PC-3 (cell line): ENCODE data around the gene TNC. TPM values are rescaled to one million over a fixed set of nuclear protein-coding genes. Genes with fewer than 3 reads are reported as not detected.

ENCODE experiments used
- ATAC-seq: fragments of 200-7000 bp; cut with Tn5 transposase; 2 replicates; pipeline ENCODE4 v1.9.1; 2020; ENCODE audit warnings: mild to moderate bottlenecking, moderate library complexity
- BruUV-seq: library from RNA; stranded (reverse); fragments of 400-500 nt; replicated peaks from 2 replicates; lab custom pipeline; 2021; lab: Mats Ljungman, UMichigan
- CTCF ChIA-PET: fragments of 300-600 bp; sonication (Branson Sonifier 250); formaldehyde crosslinking; loops from one replicate; lab custom pipeline; 2022; ENCODE audit warnings: antibody characterized with exemption; lab: Charles Lee
- POLR2A ChIA-PET: fragments of 300-600 bp; sonication (Branson Sonifier 250); formaldehyde crosslinking; loops from one replicate; lab custom pipeline; 2022; ENCODE audit warnings: antibody characterized with exemption; ENCODE audit not compliant: unreplicated experiment; lab: Charles Lee
- DNase-seq: peaks from one replicate; pipeline ENCODE4 v3.0.0-alpha.2; 2015
- H2AFZ ChIP-seq: fragments of 300-600 bp; sonication (generic); 2 replicates; pipeline ENCODE4 v1.6.0; 2016; ENCODE audit warnings: antibody characterized with exemption, low read length
- H3F3A ChIP-seq: fragments of 300-600 bp; sonication (generic); one replicate; pipeline ENCODE4 v1.6.0; 2017; ENCODE audit warnings: antibody characterized with exemption, low read length, control low read depth, mild to moderate bottlenecking; ENCODE audit not compliant: unreplicated experiment
- H3K27ac ChIP-seq: fragments of 300-600 bp; sonication (generic); 2 replicates; pipeline ENCODE4 v1.5.1; 2016; ENCODE audit warnings: mild to moderate bottlenecking, low read length
- H3K27me3 ChIP-seq: fragments of 300-600 bp; sonication (generic); 2 replicates; pipeline ENCODE4 v1.6.1; 2016; ENCODE audit warnings: low read length, mixed read lengths
- H3K36me3 ChIP-seq: fragments of 300-600 bp; sonication (generic); 2 replicates; pipeline ENCODE4 v1.6.1; 2016; ENCODE audit warnings: low read depth, mixed run types, low read length, mixed read lengths
- H3K4me1 ChIP-seq: fragments of 300-600 bp; sonication (generic); 2 replicates; pipeline ENCODE4 v1.5.1; 2016; ENCODE audit warnings: low read length; ENCODE audit not compliant: insufficient read depth
- H3K4me2 ChIP-seq: fragments of 300-600 bp; sonication (generic); 2 replicates; pipeline ENCODE4 v1.6.0; 2016; ENCODE audit warnings: low read length
- H3K4me3 ChIP-seq: fragments of 300-600 bp; sonication (generic); 2 replicates; pipeline ENCODE4 v1.5.1; 2016; ENCODE audit warnings: mild to moderate bottlenecking, low read length, mixed read lengths
- H3K79me2 ChIP-seq: fragments of 300-600 bp; sonication (generic); 2 replicates; pipeline ENCODE4 v1.6.1; 2017; ENCODE audit warnings: low read length, mixed read lengths
- H3K9ac ChIP-seq: fragments of 300-600 bp; sonication (generic); 2 replicates; pipeline ENCODE4 v1.6.0; 2016; ENCODE audit warnings: mild to moderate bottlenecking, low read length
- H3K9me2 ChIP-seq: fragments of 300-600 bp; sonication (generic); replicated peaks from 2 replicates; pipeline ENCODE4 v1.6.1; 2016; ENCODE audit warnings: mixed run types, low read length, mixed read lengths
- H3K9me3 ChIP-seq: fragments of 300-600 bp; sonication (generic); 2 replicates; pipeline ENCODE4 v1.6.1; 2016; ENCODE audit warnings: low read length, mixed read lengths
- H4K20me1 ChIP-seq: fragments of 300-600 bp; sonication (generic); 2 replicates; pipeline ENCODE4 v1.6.1; 2016; ENCODE audit warnings: low read length, mixed read lengths
- CTCF ChIP-seq: fragments of 300-600 bp; sonication (generic); conservative IDR thresholded peaks from 2 replicates; pipeline ENCODE4 v1.5.1; 2017; ENCODE audit warnings: antibody characterized with exemption, low read depth, mild to moderate bottlenecking, low read length
- EZH2 ChIP-seq: fragments of 300-600 bp; sonication (generic); IDR thresholded peaks from one replicate; pipeline ENCODE4 v1.6.1; 2017; ENCODE audit warnings: antibody characterized with exemption, mild to moderate bottlenecking, low read length; ENCODE audit not compliant: unreplicated experiment
- EZH2phosphoT487 ChIP-seq: fragments of 300-600 bp; sonication (generic); IDR thresholded peaks from 2 replicates; pipeline ENCODE4 v1.6.1; 2018; ENCODE audit warnings: mild to moderate bottlenecking, antibody characterized with exemption, low read length, borderline replicate concordance
- intact Hi-C: fragments of 100-400 bp; cut with micrococcal nuclease; formaldehyde crosslinking; loops from 2 replicates; pipeline ENCODE4 v1.9.0; 2023
- total RNA-seq: library from RNA; depleted of rRNA; stranded (reverse); fragments of >200 nt; gene quantifications from 2 replicates; pipeline ENCODE4 v1.2.3, GENCODE V29; 2014

The TNC gene
- total RNA-seq, 1 experiment from 2014 or later = 60.1 TPM

DNA sequence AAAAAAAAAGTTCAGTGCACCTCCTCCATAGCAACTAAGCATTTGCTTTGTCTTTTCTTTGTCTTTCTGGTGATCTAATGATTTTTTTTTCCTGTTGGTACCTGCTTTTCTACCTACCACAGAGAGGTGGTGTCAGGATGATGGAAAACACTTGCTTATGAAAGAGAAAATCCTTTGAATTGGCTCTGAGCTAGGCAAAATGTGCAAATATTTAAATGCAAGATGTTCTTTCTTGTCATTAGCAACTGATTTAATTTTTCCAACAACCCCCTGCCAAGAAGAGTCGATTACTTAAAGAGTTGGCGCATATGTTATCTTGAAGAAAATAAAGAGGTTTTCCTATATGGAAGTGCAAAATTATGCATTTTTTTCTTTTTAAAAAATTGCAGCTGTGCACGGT is 37.7 kb downstream of the TNC start:
- H3K27ac ChIP-seq = no peak overlapping the region
- H3K9ac ChIP-seq = no peak overlapping the region
- DNase-seq = no peak
- H4K20me1 ChIP-seq = no peaks in the 10 kb centered on the region
- CTCF ChIA-PET = no interaction called here
- no peaks in the 10 kb centered on the region for H3K79me2 ChIP-seq
- no peak for ATAC-seq
- BruUV-seq = no TSS peak
- H3F3A ChIP-seq = no peaks in the 10 kb centered on the region
- 0 out of 2 replicates have a peak, but pooled peaks cover 4% of the 10 kb centered on the region for H3K4me1 ChIP-seq
- TF ChIP-seq EZH2 (no peak), EZH2phosphoT487 (no peak), CTCF (no peak)
- H3K9me2 ChIP-seq = no peaks in the 10 kb centered on the region
- H3K36me3 ChIP-seq = 0 out of 2 replicates have a peak, but pooled peaks cover 7% of the 10 kb centered on the region
- H3K4me2 ChIP-seq = no peak overlapping the region
- no peaks in the 10 kb centered on the region for H3K27me3 ChIP-seq
- intact Hi-C loops = no loop called here
- no peaks in the 10 kb centered on the region for H3K9me3 ChIP-seq
- POLR2A ChIA-PET = no interaction called here
- no peak overlapping the region for H3K4me3 ChIP-seq
- no peak overlapping the region for H2AFZ ChIP-seq

- DNase-seq (no peak), ATAC-seq (no peak)
- H2AFZ ChIP-seq = no peak overlapping the region
- intact Hi-C loops = no loop called here
- H3K4me2 ChIP-seq = no peak overlapping the region
- H3K4me3 ChIP-seq = no peak overlapping the region
- H3K36me3 ChIP-seq = 0 out of 2 replicates have a peak, but pooled peaks cover 12% of the 10 kb centered on the region
- POLR2A ChIA-PET = no interaction called here
- H4K20me1 ChIP-seq = no peaks in the 10 kb centered on the region
- H3K79me2 ChIP-seq = no peaks in the 10 kb centered on the region
- no peak overlapping the region for H3K27ac ChIP-seq
- H3K4me1 ChIP-seq = no peaks in the 10 kb centered on the region
- H3F3A ChIP-seq = no peaks in the 10 kb centered on the region
- no peaks in the 10 kb centered on the region for H3K9me3 ChIP-seq
- H3K9ac ChIP-seq = no peak overlapping the region
- CTCF ChIA-PET = no interaction called here
- H3K27me3 ChIP-seq = no peaks in the 10 kb centered on the region
- no peaks in the 10 kb centered on the region for H3K9me2 ChIP-seq
- no TSS peak for BruUV-seq
- TF ChIP-seq CTCF (no peak), EZH2 (no peak), EZH2phosphoT487 (no peak)
Observed at GRCh38 chr9:115079156-115079555, 38.8 kb downstream of the TNC start.

- H3K4me2 ChIP-seq = no peak overlapping the region
- no peak overlapping the region for H2AFZ ChIP-seq
- H3K9me3 ChIP-seq = no peaks in the 10 kb centered on the region
- H3K27me3 ChIP-seq = no peaks in the 10 kb centered on the region
- DNase-seq (no peak), ATAC-seq (no peak)
- ChIA-PET POLR2A (no interaction called here), CTCF (no interaction called here)
- no peaks in the 10 kb centered on the region for H3K9me2 ChIP-seq
- BruUV-seq = no TSS peak
- H3F3A ChIP-seq = no peaks in the 10 kb centered on the region
- H3K9ac ChIP-seq = no peak overlapping the region
- no peak for TF ChIP-seq CTCF
- TF ChIP-seq EZH2phosphoT487 = no peak
- no peak for TF ChIP-seq EZH2
- H3K79me2 ChIP-seq = no peaks in the 10 kb centered on the region
- peaks cover 12% of the 10 kb centered on the region; the same call in 1 of the 2 replicates for H3K36me3 ChIP-seq
- H3K4me1 ChIP-seq = no peaks in the 10 kb centered on the region
- H3K4me3 ChIP-seq = no peak overlapping the region
- intact Hi-C loops = no loop called here
- H3K27ac ChIP-seq = no peak overlapping the region
- H4K20me1 ChIP-seq = no peaks in the 10 kb centered on the region
Observed at GRCh38 chr9:115073456-115073855, 44.5 kb downstream of the TNC start.
